ENCODE results near the gene SRGAP2B. TPM values are rescaled to one million over a fixed set of nuclear protein-coding genes. Genes with fewer than 3 reads are reported as not detected.
"Not testable (repeated sequence)": the region's sequence is repeated elsewhere in the genome, so short reads cannot be mapped to it uniquely, and the experiment has no call there.

SRGAP2B gene
- total RNA-seq, 2 experiments from 2014 or later = 14.4 to 15.7 TPM

GRCh38 chr1:144922785-144923184 lies 172.3 kb downstream of the SRGAP2B start:
- H3K27me3 Mint-ChIP-seq, H3K27ac Mint-ChIP-seq, H3K4me3 Mint-ChIP-seq: not testable (repeated sequence)

GRCh38 chr1:144919106-144919505 lies 176.0 kb downstream of the SRGAP2B start:
- H3K4me3 Mint-ChIP-seq; CTCF ChIA-PET; H3K4me1 Mint-ChIP-seq (ENCODE audit: low read depth); intact Hi-C loops (cut with micrococcal nuclease); DNase-seq; H3K9me3 Mint-ChIP-seq; H3K36me3 Mint-ChIP-seq (ENCODE audit: low read depth); H3K27ac Mint-ChIP-seq; H3K27me3 Mint-ChIP-seq; POLR2A ChIA-PET: not testable (repeated sequence)
- peak; percentile 12 for ATAC-seq

More at GRCh38 chr1:144922785-144923184, 172.3 kb downstream of the SRGAP2B start:
- H3K9me3 Mint-ChIP-seq; intact Hi-C loops (cut with micrococcal nuclease); H3K36me3 Mint-ChIP-seq (ENCODE audit: low read depth); CTCF ChIA-PET; DNase-seq; POLR2A ChIA-PET; H3K4me1 Mint-ChIP-seq (ENCODE audit: low read depth); ATAC-seq: not testable (repeated sequence)

- H3K4me3 Mint-ChIP-seq; H3K36me3 Mint-ChIP-seq (ENCODE audit: low read depth); H3K9me3 Mint-ChIP-seq; H3K4me1 Mint-ChIP-seq (ENCODE audit: low read depth); CTCF ChIA-PET; DNase-seq; H3K27me3 Mint-ChIP-seq; intact Hi-C loops (cut with micrococcal nuclease); POLR2A ChIA-PET: not testable (repeated sequence)
- peak; percentile 12 for ATAC-seq
- peak overlapping the region; percentile 70 for H3K27ac Mint-ChIP-seq
These were observed 177.0 kb downstream of the SRGAP2B start for GRCh38 chr1:144918027-144918603.

- H3K36me3 Mint-ChIP-seq (ENCODE audit: low read depth); POLR2A ChIA-PET; H3K27ac Mint-ChIP-seq; H3K27me3 Mint-ChIP-seq; intact Hi-C loops (cut with micrococcal nuclease); H3K9me3 Mint-ChIP-seq; H3K4me1 Mint-ChIP-seq (ENCODE audit: low read depth); H3K4me3 Mint-ChIP-seq; CTCF ChIA-PET; DNase-seq: not testable (repeated sequence)
- peak; percentile 78 for ATAC-seq
These were observed 177.7 kb downstream of the SRGAP2B start for GRCh38 chr1:144917154-144918026.

GRCh38 chr1:144913977-144914734 lies 181.0 kb downstream of the SRGAP2B start:
- H3K27me3 Mint-ChIP-seq; H3K4me3 Mint-ChIP-seq; H3K9me3 Mint-ChIP-seq; H3K27ac Mint-ChIP-seq; DNase-seq; POLR2A ChIA-PET; CTCF ChIA-PET; H3K36me3 Mint-ChIP-seq (ENCODE audit: low read depth); intact Hi-C loops (cut with micrococcal nuclease); H3K4me1 Mint-ChIP-seq (ENCODE audit: low read depth): not testable (repeated sequence)
- peak; percentile 64 for ATAC-seq

GRCh38 chr1:144913458-144913857 lies 181.7 kb downstream of the SRGAP2B start:
- H3K4me1 Mint-ChIP-seq (ENCODE audit: low read depth); intact Hi-C loops (cut with micrococcal nuclease); H3K9me3 Mint-ChIP-seq; H3K36me3 Mint-ChIP-seq (ENCODE audit: low read depth); CTCF ChIA-PET; H3K4me3 Mint-ChIP-seq; POLR2A ChIA-PET; H3K27ac Mint-ChIP-seq; H3K27me3 Mint-ChIP-seq; ATAC-seq; DNase-seq: not testable (repeated sequence)

GRCh38 chr1:144910729-144911128 lies 184.4 kb downstream of the SRGAP2B start:
- H3K36me3 Mint-ChIP-seq (ENCODE audit: low read depth); CTCF ChIA-PET; H3K9me3 Mint-ChIP-seq; POLR2A ChIA-PET; H3K4me1 Mint-ChIP-seq (ENCODE audit: low read depth); H3K4me3 Mint-ChIP-seq; DNase-seq; ATAC-seq; intact Hi-C loops (cut with micrococcal nuclease); H3K27me3 Mint-ChIP-seq; H3K27ac Mint-ChIP-seq: not testable (repeated sequence)

- H3K9me3 Mint-ChIP-seq = not testable (repeated sequence)
These were observed 194.3 kb downstream of the SRGAP2B start for GRCh38 chr1:144900841-144901240.

GRCh38 chr1:144894454-144895201 lies 200.5 kb downstream of the SRGAP2B start:
- H3K27ac Mint-ChIP-seq; H3K4me1 Mint-ChIP-seq (ENCODE audit: low read depth); H3K9me3 Mint-ChIP-seq; intact Hi-C loops (cut with micrococcal nuclease); H3K4me3 Mint-ChIP-seq; H3K36me3 Mint-ChIP-seq (ENCODE audit: low read depth); DNase-seq; ATAC-seq; H3K27me3 Mint-ChIP-seq; CTCF ChIA-PET; POLR2A ChIA-PET: not testable (repeated sequence)

More at GRCh38 chr1:144900841-144901240, 194.3 kb downstream of the SRGAP2B start:
- H3K27me3 Mint-ChIP-seq; H3K4me3 Mint-ChIP-seq; H3K36me3 Mint-ChIP-seq (ENCODE audit: low read depth); H3K27ac Mint-ChIP-seq; CTCF ChIA-PET; POLR2A ChIA-PET; H3K4me1 Mint-ChIP-seq (ENCODE audit: low read depth); ATAC-seq; intact Hi-C loops (cut with micrococcal nuclease); DNase-seq: not testable (repeated sequence)

GRCh38 chr1:144893710-144894438 lies 201.3 kb downstream of the SRGAP2B start:
- CTCF ChIA-PET; intact Hi-C loops (cut with micrococcal nuclease): not testable (repeated sequence)

GRCh38 chr1:144893062-144893461 lies 202.1 kb downstream of the SRGAP2B start:
- H3K4me3 Mint-ChIP-seq; H3K27ac Mint-ChIP-seq; intact Hi-C loops (cut with micrococcal nuclease); CTCF ChIA-PET; DNase-seq; H3K27me3 Mint-ChIP-seq; H3K9me3 Mint-ChIP-seq; H3K36me3 Mint-ChIP-seq (ENCODE audit: low read depth); ATAC-seq; H3K4me1 Mint-ChIP-seq (ENCODE audit: low read depth); POLR2A ChIA-PET: not testable (repeated sequence)

More at GRCh38 chr1:144893710-144894438, 201.3 kb downstream of the SRGAP2B start:
- POLR2A ChIA-PET; DNase-seq; ATAC-seq; H3K27ac Mint-ChIP-seq; H3K9me3 Mint-ChIP-seq; H3K4me1 Mint-ChIP-seq (ENCODE audit: low read depth); H3K27me3 Mint-ChIP-seq; H3K36me3 Mint-ChIP-seq (ENCODE audit: low read depth); H3K4me3 Mint-ChIP-seq: not testable (repeated sequence)
